ENCODE data around the gene RIMKLB. TPM values are rescaled to one million over a fixed set of nuclear protein-coding genes. Genes with fewer than 3 reads are reported as not detected.
"Not testable (repeated sequence)": the region's sequence is repeated elsewhere in the genome, so short reads cannot be mapped to it uniquely, and the experiment has no call there.

Gene RIMKLB
- total RNA-seq, 4 donors from 2014 or later, result 2.0 to 20.8 (median 7.2) TPM

DNA sequence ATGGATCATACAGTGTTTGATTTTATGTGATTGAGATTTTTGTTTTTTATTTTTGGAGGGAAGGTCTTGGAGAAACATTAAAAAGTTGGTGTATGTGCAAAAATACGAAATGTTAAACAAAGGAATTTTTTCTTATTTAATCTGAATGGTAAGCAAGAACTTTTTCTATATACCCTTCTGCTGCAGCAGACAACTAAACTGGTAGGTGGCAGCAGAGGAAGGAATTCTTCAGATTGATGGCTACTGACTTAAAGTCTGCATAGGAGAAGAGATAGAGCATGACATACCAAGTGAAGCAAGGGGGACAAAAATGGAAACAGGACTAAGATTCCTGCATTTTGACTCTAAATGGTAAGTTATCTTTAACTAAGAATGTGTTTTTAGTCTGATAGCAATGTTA, 82.6 kb downstream of the RIMKLB start:
- in situ Hi-C loops (cut with MboI; ENCODE audit: low pct_ligation_motif_present in 1 of 4, low pct_unique_long_range_greater_than_20kb in 1 of 4, low sequenced_read_pairs in 3 of 4) (no loop called here), intact Hi-C loops (cut with DNase I; ENCODE audit: low total_unique reads) (no loop called here)
- peaks cover 0 to 3% (median 0%) of the 10 kb centered on the region in 4 donors for H3K4me1 ChIP-seq
- DNase-seq, result no peak
- TF ChIP-seq EP300 (IDR thresholded peaks at IDR 0.05; ENCODE audit: low read depth), result no peak
- no peak for TF ChIP-seq POLR2AphosphoS5 (IDR thresholded peaks at IDR 0.05)
- TF ChIP-seq POLR2A (IDR thresholded peaks at IDR 0.05), result no peak
- TF ChIP-seq, protein P1, sequence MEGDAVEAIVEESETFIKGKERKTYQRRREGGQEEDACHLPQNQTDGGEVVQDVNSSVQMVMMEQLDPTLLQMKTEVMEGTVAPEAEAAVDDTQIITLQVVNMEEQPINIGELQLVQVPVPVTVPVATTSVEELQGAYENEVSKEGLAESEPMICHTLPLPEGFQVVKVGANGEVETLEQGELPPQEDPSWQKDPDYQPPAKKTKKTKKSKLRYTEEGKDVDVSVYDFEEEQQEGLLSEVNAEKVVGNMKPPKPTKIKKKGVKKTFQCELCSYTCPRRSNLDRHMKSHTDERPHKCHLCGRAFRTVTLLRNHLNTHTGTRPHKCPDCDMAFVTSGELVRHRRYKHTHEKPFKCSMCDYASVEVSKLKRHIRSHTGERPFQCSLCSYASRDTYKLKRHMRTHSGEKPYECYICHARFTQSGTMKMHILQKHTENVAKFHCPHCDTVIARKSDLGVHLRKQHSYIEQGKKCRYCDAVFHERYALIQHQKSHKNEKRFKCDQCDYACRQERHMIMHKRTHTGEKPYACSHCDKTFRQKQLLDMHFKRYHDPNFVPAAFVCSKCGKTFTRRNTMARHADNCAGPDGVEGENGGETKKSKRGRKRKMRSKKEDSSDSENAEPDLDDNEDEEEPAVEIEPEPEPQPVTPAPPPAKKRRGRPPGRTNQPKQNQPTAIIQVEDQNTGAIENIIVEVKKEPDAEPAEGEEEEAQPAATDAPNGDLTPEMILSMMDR (IDR thresholded peaks at IDR 0.05), result no peak
- H3K9me3 ChIP-seq, result no peaks in the 10 kb centered on the region
- H3K36me3 ChIP-seq, result no peaks in the 10 kb centered on the region
- WGBS, 2 donors (ENCODE audit: low coverage in 1 of 2), result 85 to 90% methylated on average over 1 of the region's 1 CpG
- no peak overlapping the region for H3K27ac ChIP-seq
- no peak overlapping the region for H3K4me3 ChIP-seq
- no peaks in the 10 kb centered on the region for H3K27me3 ChIP-seq

DNA sequence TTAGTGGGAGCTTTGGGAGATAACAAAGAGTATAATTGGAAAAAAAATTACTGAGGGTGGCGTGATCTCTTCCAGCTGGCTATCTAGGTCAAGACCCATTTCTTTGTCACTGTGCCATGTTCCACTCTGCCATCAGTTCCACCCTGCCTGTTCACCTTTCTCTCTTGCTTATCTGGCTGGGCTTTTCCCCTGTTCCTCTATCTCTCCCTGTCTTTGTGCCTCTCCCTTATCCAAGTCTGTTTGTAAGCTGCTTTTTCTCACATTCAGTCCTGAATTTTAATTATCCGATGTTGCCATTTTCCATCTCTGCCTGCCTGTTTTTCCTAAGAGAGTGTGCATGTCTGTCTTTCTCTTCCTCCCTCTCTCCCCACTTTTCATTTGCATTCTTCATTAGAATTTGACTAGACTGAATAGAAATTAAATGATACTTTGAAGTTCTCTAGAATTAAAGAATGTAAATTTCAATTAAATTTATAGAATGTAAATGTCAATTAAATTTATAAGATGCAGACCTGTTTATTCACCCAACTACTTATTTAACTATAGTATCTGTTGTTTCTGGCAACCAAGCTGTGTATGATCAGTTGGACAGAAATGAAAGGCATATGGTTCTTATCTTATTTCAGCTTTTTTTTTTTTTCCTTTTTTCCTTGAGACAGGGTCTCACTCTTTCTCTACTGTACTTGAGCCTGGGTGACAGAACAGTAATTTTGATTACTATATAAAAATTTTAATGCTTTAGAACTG, 83.8 kb downstream of the RIMKLB start:
- Histone ChIP-seq H3K9me3 (no peaks in the 10 kb centered on the region), H3K4me1 (peaks cover 0 to 3% (median 0%) of the 10 kb centered on the region in 4 donors), H3K4me3 (no peak overlapping the region), H3K27ac (no peak overlapping the region), H3K36me3 (no peaks in the 10 kb centered on the region), H3K27me3 (no peaks in the 10 kb centered on the region)
- in situ Hi-C loops (cut with MboI; ENCODE audit: low pct_ligation_motif_present in 1 of 4, low pct_unique_long_range_greater_than_20kb in 1 of 4, low sequenced_read_pairs in 3 of 4) (no loop called here), intact Hi-C loops (cut with DNase I; ENCODE audit: low total_unique reads) (no loop called here)
- TF ChIP-seq POLR2AphosphoS5 (IDR thresholded peaks at IDR 0.05) (no peak), EP300 (IDR thresholded peaks at IDR 0.05; ENCODE audit: low read depth) (no peak), POLR2A (IDR thresholded peaks at IDR 0.05) (no peak)
- TF ChIP-seq, protein P1 (IDR thresholded peaks at IDR 0.05), result no peak
- WGBS, 2 donors (ENCODE audit: low coverage in 1 of 2), result 88 to 90% methylated on average over 2 of the region's 2 CpGs
- no peak for DNase-seq

DNA sequence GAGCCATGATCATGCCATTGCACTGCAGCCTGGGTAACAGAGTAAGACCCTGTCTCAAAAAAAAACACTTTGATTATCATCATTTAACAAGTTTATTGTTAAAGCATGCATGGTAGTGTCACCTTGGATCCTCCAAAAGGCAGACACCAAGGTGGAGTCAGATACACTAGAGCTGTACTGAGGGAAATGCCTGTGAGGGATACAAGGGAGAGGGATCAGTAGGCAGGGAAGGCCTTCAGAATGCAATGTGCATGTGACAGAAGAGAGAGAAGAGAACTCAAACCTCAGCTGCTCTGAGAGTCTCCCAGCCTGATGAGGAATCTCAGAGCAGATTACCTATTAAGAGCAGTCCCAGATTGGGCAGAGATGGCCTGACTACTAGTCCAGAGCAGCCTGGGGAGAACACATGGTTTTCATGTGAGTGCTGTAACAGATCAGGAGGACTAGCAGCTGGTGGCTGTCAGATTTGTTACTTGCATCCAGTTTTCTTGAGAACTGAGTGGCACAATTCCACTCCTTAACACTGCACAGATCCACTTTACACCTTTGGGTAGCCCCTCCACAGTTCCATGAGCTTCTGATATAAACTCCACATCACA, 86.6 kb downstream of the RIMKLB start:
- no peak for DNase-seq
- in situ Hi-C loops (cut with MboI; ENCODE audit: low pct_ligation_motif_present in 1 of 4, low pct_unique_long_range_greater_than_20kb in 1 of 4, low sequenced_read_pairs in 3 of 4), result no loop called here
- Histone ChIP-seq H3K9me3 (no peaks in the 10 kb centered on the region), H3K27me3 (no peaks in the 10 kb centered on the region), H3K4me3 (no peak overlapping the region), H3K36me3 (no peaks in the 10 kb centered on the region), H3K27ac (no peak overlapping the region), H3K4me1 (peaks cover 0 to 3% (median 0%) of the 10 kb centered on the region in 4 donors)
- TF ChIP-seq, protein P1 (IDR thresholded peaks at IDR 0.05), result no peak
- no peak for TF ChIP-seq EP300 (IDR thresholded peaks at IDR 0.05; ENCODE audit: low read depth)
- TF ChIP-seq POLR2A (IDR thresholded peaks at IDR 0.05), result no peak
- TF ChIP-seq POLR2AphosphoS5 (IDR thresholded peaks at IDR 0.05), result no peak
- intact Hi-C loops (cut with DNase I; ENCODE audit: low total_unique reads), result no loop called here

DNA sequence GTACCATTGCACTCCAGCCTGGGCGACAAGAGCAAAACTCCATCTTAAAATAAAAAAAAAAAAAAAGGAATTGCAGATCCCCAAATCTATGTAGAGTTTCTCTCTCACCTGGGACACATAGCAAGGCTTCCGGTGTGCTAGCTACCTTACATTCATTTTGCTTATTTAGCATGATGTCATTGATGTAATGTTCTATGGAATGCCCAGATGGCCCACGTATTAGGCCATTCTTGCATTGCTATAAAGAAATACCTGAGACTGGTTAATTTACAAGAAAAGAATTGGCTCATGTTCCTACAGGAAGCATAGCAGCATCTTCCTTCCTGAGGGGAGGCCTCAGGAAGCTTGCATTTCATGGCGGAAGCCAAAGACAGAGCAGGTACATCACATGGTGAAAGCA, 87.7 kb downstream of the RIMKLB start:
- whole genome bisulfite sequencing, 2 donors (ENCODE audit: low coverage in 1 of 2), result 67 to 88% methylated on average over 2 to 4 of the region's 4 CpGs
- TF ChIP-seq EP300 (IDR thresholded peaks at IDR 0.05; ENCODE audit: low read depth) (no peak), POLR2AphosphoS5 (IDR thresholded peaks at IDR 0.05) (no peak), POLR2A (IDR thresholded peaks at IDR 0.05) (no peak)
- TF ChIP-seq, protein P1 (IDR thresholded peaks at IDR 0.05), result no peak
- in situ Hi-C loops (cut with MboI; ENCODE audit: low pct_ligation_motif_present in 1 of 4, low pct_unique_long_range_greater_than_20kb in 1 of 4, low sequenced_read_pairs in 3 of 4), result no loop called here

DNA sequence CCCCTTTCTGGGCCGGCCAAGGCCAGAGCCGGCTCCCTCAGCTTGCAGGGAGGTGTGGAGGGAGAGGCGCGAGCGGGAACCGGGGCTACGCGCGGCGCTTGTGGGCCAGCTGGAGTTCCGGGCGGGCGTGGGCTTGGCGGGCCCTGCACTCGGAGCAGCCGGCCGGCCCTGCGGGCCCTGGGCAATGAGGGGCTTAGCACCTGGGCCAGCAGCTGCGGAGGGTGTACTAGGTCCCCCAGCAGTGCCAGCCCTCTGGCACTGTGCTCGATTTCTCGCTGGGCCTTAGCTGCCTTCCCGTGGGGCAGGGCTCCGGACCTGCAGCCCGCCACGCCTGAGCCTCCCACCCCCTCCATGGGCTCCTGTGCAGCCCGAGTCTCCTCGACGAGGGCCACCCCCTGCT, 89.4 kb downstream of the RIMKLB start:
- in situ Hi-C loops (cut with MboI; ENCODE audit: low pct_ligation_motif_present in 1 of 4, low pct_unique_long_range_greater_than_20kb in 1 of 4, low sequenced_read_pairs in 3 of 4); H3K27ac ChIP-seq; H3K4me1 ChIP-seq; intact Hi-C loops (cut with DNase I; ENCODE audit: low total_unique reads); H3K36me3 ChIP-seq; H3K27me3 ChIP-seq; H3K9me3 ChIP-seq; H3K4me3 ChIP-seq; DNase-seq: not testable (repeated sequence)
- WGBS, 2 donors (ENCODE audit: low coverage in 1 of 2), result 97% methylated on average over 22 of the region's 28 CpGs; no CpG with 5 or more reads in 1 of the 2 donors

More for the DNA sequence above, 87.7 kb downstream of the RIMKLB start:
- Histone ChIP-seq H3K27me3 (no peaks in the 10 kb centered on the region), H3K4me3 (no peak overlapping the region), H3K4me1 (peaks cover 0 to 3% (median 0%) of the 10 kb centered on the region in 4 donors), H3K9me3 (no peaks in the 10 kb centered on the region), H3K27ac (no peak overlapping the region), H3K36me3 (no peaks in the 10 kb centered on the region)
- DNase-seq, result no peak
- intact Hi-C loops (cut with DNase I; ENCODE audit: low total_unique reads), result no loop called here

DNA sequence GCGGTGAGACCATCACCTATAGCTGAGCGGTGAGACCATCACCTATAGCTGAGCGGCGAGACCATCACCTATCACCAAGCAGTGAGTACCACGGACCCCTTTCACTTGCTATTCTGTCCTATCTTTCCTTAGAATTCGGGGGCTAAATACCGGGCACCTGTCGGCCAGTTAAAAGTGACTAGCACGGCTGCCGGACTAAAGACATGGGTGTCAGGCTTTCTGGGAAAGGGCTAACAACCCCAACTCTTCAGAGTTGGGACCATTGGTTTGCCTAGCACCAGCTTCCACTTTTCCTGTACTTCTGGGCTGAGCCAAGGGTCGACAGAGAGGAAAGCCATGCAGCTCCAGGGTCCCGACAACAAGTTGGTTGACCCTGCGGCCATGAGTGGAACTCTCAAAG, 90.9 kb downstream of the RIMKLB start:
- H3K4me3 ChIP-seq; in situ Hi-C loops (cut with MboI; ENCODE audit: low pct_ligation_motif_present in 1 of 4, low pct_unique_long_range_greater_than_20kb in 1 of 4, low sequenced_read_pairs in 3 of 4); H3K27me3 ChIP-seq; intact Hi-C loops (cut with DNase I; ENCODE audit: low total_unique reads); H3K36me3 ChIP-seq; H3K27ac ChIP-seq; DNase-seq; H3K4me1 ChIP-seq; H3K9me3 ChIP-seq: not testable (repeated sequence)
- 75% methylated on average over 13 of the region's 13 CpGs; no CpG with 5 or more reads in 1 of the 2 donors for whole genome bisulfite sequencing, 2 donors (ENCODE audit: low coverage in 1 of 2)

All from transverse colon (tissue), 4 donors.